Left kidney (tissue), 8 donors: Measurements from ENCODE around the gene ASB10. TPM values are rescaled to one million over a fixed set of nuclear protein-coding genes. Genes with fewer than 3 reads are reported as not detected.

ENCODE experiments used
- DNase-seq: peaks from one replicate; pipeline ENCODE4 v3.0.0-alpha.2; 2013
- long read RNA-seq, 8 donors: transcript quantifications; one replicate each; lab custom pipeline, GENCODE V29; 2026
- polyA plus RNA-seq: library from polyadenylated mRNA; unstranded; fragments of 120-200 nt; gene quantifications from one replicate; pipeline ENCODE4 v1.2.1, GENCODE V29; 2013; ENCODE audit not compliant: insufficient read length

Gene ASB10, protein sequence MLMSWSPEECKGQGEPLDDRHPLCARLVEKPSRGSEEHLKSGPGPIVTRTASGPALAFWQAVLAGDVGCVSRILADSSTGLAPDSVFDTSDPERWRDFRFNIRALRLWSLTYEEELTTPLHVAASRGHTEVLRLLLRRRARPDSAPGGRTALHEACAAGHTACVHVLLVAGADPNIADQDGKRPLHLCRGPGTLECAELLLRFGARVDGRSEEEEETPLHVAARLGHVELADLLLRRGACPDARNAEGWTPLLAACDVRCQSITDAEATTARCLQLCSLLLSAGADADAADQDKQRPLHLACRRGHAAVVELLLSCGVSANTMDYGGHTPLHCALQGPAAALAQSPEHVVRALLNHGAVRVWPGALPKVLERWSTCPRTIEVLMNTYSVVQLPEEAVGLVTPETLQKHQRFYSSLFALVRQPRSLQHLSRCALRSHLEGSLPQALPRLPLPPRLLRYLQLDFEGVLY
- not detected for polyA plus RNA-seq
- long read RNA-seq, donor 1: 0 reads
- long read RNA-seq, donor 2: 0 reads
- long read RNA-seq, donor 3: 0 reads
- long read RNA-seq, donor 4: 0 reads
- long read RNA-seq, donor 5: 0 reads
- long read RNA-seq, donor 6: 0 reads
- long read RNA-seq, donor 7: 0 reads
- long read RNA-seq, donor 8: 0 reads

DNA sequence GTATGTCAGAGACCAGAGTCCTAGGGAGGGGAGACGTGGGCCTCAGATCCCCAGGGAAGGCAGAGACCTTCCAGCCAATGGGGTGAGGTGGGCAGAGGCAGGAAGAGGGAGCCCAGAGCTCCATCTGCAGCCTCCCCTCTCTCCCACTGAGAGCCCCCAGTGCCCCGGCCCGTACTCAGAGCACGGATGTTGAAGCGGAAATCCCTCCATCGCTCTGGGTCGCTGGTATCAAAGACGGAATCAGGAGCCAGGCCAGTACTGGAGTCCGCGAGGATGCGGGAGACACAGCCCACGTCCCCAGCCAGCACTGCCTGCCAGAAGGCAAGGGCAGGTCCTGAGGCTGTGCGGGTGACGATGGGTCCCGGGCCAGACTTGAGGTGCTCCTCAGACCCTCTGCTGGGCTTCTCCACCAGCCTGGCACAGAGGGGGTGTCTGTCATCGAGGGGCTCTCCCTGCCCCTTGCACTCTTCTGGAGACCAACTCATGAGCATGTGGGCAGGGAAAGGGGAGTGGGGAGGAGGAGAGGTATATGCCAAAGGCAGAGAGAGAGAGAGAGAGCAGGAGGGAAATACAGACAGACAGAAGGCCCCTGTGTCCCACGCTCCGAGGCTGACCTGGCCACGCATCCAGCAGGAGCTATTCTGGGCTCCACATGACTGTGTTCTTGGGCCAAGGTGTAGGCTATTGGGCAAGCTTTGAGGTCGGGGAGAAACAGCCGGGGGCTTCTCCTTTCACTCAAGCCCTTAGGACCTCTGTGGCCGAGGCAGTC is at the start of gene ASB10:
Gene ASB10 (minus strand): TSS at position 611 of the 769 bp plus-strand sequence. CDS start 120 bp downstream, at position 491.
- no peak for DNase-seq

DNA sequence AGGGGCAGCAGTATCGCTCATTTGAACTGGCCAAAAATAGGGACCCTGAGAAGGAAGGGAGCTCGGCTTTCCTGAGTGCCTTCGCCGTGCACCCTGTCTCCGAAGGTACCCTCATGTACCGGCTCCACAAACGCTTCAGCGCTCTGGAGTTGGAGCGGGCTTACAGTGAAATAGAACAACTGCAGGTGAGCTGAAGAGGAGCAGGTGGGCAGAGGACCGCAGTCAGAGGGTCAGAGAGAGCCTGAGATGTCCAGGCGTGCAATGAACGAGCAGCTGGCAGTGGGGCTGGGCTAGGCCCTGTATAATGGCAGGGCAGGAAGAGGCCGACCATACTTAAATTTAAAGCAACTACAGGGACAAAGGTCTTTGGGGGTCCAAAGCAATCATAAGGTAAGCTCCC is 49.4 kb upstream of the ASB10 start:
- no peak for DNase-seq

DNA sequence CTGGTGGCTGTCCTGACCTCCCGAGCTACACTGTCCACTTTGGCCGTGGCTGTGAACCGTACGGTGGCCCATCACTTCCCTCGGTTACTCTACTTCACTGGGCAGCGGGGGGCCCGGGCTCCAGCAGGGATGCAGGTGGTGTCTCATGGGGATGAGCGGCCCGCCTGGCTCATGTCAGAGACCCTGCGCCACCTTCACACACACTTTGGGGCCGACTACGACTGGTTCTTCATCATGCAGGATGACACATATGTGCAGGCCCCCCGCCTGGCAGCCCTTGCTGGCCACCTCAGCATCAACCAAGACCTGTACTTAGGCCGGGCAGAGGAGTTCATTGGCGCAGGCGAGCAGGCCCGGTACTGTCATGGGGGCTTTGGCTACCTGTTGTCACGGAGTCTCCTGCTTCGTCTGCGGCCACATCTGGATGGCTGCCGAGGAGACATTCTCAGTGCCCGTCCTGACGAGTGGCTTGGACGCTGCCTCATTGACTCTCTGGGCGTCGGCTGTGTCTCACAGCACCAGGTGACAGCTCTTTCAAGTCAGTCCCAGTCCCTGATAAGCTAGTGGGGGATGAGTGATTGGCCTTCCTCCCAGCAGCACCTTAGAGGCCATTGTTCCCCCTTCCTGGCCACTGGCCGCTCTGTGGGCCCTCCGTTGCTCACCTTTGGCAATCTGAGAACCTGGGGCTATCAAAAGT is 48.2 kb upstream of the ASB10 start:
- DNase-seq: no peak

DNA sequence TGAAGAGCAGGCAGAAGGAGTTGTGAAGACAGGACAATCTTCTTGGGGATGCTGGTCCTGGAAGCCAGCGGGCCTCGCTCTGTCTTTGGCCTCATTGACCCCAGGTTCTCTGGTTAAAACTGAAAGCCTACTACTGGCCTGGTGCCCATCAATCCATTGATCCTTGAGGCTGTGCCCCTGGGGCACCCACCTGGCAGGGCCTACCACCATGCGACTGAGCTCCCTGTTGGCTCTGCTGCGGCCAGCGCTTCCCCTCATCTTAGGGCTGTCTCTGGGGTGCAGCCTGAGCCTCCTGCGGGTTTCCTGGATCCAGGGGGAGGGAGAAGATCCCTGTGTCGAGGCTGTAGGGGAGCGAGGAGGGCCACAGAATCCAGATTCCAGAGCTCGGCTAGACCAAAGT is 46.8 kb upstream of the ASB10 start:
- DNase-seq: no peak

DNA sequence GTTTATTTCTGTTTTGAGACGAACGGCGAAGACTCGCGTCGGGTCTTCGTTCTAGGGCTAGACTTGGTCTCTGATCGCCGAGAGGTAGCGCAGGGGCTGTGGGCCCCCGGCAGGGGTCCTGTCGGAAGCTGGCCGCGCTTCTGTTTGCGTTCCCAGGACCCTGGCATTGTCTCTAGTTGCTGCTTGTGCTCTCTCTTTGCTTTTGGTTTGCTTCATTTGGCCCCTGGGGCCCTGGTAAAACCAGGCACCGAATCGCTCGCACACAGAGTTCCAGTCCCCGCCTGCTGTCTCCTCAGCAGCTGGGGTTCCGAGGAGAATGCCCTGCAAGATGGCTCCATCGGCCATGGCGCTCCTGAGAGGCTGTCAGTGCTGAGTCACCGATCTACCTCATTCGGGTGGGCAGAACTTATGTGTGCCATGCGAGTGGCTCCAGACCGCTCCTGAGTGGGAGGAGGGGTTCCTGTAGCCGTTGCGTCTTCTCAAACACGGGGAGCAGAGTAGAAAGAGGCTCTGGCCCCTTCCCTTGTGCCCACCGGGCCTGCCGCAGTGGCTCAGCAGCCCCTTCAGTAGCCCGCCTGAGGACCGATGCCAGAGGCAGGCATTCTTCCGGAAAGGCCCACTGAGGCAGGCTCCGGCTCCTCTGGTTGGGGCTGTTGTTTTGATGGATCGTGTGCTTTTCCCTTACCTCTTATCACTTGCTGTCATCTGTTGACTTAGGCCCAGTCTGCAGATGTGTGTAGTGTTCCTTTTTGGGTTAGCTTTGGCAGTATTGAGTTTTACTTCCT is 46.1 kb upstream of the ASB10 start:
- no peak for DNase-seq

DNA sequence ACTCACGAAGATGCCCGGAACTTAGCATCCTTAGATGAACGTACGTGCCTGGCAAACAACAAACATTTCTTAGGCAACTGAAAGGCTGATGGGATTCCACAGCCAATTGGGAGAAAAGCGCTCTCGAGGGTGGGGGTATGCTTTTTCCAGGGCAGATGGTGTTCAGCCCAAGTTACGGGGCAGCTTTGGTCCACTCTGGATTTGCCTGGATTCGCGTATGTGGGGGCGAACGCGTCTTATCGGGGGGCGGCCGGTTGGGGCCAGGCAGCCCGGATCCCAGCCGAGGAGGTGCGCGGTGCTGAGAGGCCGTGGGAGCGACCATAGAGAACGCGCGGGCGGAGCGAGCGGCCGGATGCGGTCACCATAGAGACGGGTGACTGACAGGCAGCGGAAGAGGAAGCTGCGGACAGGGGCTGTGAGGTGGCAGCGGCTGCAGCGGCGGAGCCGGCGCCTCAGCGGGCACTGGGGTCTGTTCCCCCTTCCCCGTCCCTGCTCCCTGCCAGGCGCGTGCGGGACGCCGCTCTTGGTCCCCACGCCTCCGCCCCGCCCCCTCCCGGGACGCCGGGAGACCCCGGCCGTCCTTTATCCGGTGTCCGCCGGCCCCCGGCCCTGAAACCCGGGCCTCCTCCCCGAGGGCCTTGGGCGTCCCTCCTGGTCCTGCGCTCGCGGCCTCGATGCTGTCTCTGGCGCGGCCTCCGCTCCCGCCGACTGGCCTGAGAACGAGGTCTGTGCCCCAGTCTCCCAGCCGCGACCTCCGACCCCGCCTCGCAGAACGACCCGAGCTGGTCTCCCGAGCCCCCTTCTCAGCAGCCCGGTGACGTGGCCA is 45.3 kb upstream of the ASB10 start, which contains the start of gene CHPF2:
Gene CHPF2 (plus strand): TSS at position 393 of the 826 bp plus-strand sequence. CDS start 1,529 bp downstream, outside the sequence.
- DNase-seq: peak; percentile 81

DNA sequence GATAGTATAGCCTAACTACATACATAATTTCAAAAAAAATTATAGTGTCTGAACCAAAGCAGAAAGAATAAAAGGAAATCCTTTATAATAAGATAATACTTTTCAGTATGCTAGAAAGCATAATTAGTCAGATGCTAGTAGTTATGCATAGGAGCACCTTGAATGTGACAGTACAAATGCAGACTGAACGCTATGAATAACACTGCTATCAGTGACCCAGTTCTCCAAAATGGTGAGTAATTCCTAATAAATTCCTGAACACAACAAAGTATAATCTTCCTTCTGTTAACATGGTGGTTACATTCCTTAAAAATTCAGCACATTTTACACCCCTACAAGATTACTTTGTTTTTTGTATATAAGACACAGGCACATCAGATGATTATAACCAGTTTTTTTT is 44.0 kb upstream of the ASB10 start:
- no peak for DNase-seq

DNA sequence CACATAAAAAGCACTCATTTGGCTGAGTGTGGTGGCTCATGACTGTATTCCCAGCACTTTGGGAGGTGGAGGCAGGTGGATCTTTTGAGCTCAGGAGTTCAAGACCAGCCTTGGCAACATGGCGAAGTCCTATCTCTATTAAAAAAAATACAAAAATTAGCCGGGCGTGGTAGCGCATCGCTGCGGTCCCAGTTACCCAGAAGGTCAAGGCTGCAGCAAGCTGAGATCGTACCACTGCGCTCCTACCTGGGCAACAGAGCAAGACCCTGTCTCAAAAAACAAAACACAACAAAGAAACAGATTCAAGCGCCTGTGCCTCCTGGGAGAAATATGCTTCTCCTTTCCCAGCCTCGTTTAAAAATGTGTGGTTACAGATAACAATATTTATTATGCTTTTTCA is 42.2 kb upstream of the ASB10 start:
- DNase-seq: no peak

DNA sequence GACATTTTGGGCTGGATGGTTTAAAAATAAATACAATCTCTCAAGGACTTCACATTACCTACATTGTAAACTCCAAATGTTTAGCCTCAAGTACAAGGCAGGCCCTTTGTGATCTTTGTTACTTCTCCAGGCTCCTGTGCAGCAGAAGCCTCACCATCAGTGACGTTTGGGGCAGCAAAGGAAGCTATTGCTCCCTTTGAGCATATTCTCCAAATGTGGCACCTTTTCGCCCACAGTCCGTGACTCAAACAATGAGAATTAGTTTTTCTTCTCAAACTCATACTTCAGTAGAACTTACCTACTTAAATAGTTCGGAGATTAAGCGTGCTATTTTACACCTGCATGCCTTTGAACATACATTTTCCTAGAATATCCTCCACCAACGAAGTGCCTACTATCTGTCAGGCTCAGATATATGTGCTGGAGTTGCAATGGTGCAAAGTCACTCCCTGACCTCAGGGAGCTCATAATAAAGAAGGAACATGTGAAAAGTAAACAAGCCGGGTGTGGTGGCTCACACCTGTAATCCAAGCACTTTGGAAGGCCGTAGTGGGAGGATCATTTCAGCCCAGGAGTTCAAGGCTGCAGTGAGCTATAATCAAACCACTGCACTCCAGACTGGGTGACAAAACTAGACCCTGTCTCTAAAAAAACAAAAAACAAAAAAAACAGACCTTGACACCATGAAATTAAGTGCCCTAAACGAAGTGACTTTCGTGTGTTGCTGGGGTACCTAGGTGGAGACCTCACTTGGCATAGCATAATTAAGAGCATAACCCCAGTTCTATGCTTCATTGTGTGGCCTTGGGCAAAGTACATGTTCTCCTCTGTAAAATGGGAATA is 41.2 kb upstream of the ASB10 start:
- no peak for DNase-seq

DNA sequence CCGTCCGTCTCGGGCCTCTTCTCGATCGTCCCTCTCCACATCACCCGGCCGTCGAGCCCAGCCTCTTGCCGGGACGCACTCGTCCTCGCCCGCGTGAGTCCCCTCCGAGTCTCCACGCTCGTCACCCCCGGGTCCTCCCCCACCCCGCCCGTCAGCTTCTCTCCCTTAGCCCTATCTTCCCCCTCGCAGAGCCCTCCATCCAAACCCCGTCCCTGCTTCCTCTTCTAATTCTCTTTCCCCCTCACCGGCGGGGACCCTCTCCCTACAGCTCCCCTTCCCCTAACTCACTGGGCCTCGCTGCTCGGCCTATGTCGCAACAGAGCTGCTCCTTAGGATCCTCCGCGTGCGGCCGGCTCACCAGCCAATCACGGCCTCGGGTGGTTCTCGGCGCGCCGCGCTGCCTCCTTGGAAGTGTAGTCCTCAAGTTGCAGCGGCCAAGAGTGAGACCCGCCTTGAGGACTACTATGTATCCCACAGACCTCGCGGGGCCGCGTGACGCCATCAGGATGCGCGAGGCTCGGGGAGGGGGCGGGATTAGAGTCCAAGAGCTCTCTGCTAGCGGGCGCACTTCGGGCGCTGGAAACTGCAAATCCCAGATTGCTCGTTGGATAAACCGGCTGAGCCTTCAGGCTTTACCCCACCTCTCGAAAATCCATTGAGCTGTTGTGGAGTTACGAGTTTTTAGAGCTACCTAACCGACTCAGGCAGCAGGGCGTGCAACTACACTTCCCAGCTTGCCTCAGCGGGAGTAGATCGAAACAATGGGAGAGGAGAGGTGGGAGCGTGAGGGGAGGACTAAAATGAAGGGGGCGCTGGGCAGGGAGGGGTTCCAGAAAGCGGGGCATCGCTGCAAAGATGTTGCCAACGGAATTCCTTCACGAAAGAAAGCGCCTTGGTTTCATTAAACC is 40.1 kb upstream of the ASB10 start, which contains the start of gene ABCF2:
Gene ABCF2 (minus strand): TSS at position 331 of the 908 bp plus-strand sequence. CDS start 747 bp downstream, outside the sequence.
- peak; percentile 99 for DNase-seq

DNA sequence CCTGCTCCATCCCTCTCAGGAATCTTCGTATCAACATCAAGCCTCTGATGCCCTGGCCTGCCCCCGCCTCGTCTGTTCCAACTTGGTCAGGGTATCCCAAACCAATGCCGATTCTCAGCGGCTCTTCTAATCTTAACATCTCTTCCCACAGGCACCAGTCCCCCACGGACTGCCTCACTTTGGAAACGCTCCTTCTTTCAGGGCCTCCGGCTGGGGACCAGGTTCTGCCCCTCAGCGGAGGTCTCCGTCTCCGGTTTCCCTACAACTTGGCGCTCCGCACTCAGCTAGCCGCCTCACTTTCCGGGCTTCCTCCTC is 39.5 kb upstream of the ASB10 start:
- no peak for DNase-seq

DNA sequence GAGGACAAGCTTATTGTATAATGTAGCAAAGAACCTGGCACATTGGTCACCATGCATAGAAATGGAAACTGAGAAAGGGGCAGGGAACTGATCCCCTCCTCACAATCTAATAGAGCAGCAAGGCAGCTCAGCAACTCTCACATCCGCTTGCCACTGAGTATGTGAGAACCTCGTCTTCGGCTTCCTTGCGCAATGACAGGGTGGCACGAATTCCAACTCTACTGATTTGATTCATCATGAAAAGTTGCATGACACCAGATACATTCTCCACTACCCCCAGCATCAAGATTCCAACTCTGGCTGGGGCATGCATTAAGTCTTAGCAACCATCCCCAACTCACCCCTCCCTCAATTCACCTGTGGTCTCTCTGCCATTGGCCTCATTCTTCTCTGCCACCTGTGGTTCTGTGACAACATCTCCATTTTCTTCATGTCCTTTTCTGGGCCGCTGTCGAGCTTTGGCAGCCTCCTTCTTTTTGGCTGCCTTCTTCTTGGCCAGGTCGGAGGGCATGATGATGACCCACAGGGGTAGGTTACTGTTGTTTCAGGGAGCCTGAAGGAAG is 39.0 kb upstream of the ASB10 start:
- DNase-seq: no peak

DNA sequence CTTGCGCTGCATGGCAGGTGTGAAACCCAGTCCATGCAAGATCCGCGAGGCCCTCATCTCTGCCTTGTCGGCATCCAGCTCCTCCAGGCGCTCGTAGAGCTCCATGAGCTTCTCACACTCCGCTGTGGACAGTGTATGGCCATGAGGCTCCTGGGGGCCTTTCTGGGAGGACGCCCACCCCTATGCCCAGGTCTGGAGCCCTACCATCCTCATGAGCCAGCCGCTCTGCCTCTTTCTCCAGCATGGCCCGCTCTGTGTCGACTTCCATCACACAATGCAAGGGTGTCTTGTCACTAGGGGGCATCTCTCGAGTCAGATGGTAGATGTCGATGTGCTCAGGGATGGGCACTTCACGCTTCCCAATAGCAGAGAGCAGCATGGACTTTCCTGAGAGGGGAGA is 36.7 kb upstream of the ASB10 start:
- no peak for DNase-seq

DNA sequence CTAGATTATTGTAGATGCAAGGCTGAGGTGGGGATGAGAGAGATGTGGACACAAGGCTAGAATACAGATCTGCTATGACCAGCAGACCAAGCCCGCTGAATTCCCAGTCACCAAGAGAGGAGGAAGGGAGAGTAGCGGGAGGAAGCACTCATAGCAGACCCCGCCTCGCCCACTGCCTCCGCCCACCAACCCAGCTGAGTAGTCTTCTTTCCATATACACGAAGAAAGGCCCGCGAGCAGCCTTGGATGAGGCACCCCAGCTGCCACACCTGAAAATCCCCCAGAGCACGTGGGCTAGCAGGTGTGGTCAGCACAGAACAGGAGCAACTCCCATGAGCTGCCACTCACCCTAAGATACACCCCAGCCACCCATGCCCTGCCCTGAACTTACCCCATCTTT is 31.1 kb upstream of the ASB10 start:
- no peak for DNase-seq

DNA sequence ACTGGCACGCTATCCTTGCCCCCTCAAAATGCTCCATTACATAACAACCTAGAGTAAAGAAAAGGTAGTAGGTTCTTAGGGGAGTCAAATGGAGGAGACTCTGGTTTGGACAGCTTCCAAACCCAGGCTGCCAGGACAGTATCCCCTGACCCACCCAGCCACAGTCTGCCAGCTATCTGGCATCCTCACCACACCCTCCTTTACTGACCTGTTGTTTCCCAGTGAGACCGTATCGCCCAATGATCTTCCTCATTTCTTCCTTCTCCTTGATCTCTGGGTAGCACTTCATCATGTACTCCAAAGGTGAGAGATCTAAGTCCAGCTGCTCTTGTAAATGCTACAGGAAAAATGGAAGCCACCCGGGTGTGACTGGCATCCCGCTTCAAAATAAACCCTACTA is 28.3 kb upstream of the ASB10 start:
- DNase-seq: no peak

DNA sequence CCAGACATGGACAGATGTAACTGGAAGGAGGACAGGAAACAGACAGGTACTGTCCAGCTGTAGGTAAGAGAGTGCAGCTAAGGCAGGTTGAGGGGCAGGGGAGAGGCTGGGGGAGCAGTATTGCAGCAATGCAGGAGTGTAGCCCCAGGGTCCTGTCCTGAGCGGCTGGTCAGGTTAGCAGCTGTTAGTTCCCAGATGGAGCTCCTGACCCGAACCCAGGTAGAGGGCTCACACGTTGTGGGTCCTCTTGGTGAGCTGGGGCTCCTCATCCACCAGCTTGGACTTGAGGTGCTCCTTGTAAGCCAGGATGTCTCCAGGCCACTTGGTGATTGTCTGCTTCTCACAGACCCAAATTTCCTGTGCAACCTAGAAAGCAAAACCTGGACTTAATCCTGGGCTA is 26.8 kb upstream of the ASB10 start:
- no peak for DNase-seq

DNA sequence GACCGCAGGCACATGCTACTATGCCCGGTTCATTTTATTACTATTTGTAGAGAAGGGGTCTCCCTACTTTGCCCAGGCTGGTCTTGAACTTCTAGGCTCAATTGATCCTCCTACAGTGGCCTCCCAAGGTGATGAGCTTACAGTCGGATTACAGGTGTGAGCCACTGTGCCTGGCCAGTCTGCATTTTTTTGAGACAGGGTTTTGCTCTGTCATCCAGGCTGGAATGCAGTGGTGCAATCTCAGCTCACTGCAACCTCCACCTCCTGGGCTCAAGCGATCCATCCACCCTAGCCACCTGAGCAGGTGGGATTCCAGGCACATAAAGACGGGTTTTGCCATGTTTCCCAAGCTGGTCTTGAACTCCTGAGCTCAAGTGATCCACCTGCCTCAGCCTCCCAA is 25.6 kb upstream of the ASB10 start:
- DNase-seq: no peak

DNA sequence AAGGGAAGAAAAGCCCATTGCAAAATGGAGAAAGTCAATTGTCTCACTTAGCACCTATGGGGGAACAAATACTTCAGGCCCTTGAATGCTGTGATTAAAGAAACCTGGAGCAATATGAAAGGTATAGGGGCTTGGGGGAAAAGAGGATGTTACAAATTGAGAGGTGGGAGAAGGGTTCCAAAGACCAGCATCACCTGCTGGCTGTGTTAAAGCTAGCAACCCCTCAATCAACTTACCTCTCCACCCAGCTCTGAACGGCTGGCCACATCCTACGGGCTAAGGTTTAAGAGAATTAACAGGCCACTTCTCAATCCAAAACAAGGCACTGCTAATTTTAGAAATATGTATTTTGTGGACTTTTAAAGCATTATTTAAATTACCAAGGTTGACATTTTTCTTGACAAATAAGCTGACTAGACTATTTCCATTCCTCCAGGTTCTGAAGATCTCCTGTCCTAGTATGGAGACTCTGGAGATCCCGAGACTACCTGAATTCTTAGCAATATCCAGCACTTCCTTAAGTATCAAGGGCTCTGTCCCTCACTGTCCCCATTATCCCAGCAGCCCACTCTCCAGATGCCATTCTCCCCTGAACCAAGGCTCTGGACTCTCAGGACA is 24.2 kb upstream of the ASB10 start:
- DNase-seq: no peak
